Measurements from ENCODE around the gene ZEB1. TPM values are rescaled to one million over a fixed set of nuclear protein-coding genes. Genes with fewer than 3 reads are reported as not detected.

The ZEB1 gene
- total and polyA plus RNA-seq, 10 of the 15 experiments (the other 5 are each of a cell fraction or from before 2014, with no cell fraction given) = 10.4 to 35.6 (median 24.5) TPM

- no peak overlapping the region for H3K9ac ChIP-seq (ENCODE audit: control insufficient read depth, insufficient read depth, low read length)
- ChIA-PET RAD21 (ENCODE audit: unreplicated experiment) (no interaction called here), SMC1A (ENCODE audit: uncharacterized antibody, unreplicated experiment) (interaction anchor here (0.7 kb wide), 1 partner anchor 8 kb away, joined by 3 read pairs; no protein-coding TSS in a partner anchor), CTCF (no interaction called here), POLR2A (no interaction called here)
- H4K20me1 ChIP-seq (ENCODE audit: control insufficient read depth, insufficient read depth) = no peaks in the 10 kb centered on the region
- BruUV-seq (replicated peaks) = no TSS peak
- H3K4me2 ChIP-seq (ENCODE audit: control insufficient read depth, insufficient read depth) = no peak overlapping the region
- H3K4me1 ChIP-seq (ENCODE audit: control insufficient read depth, insufficient read depth, low read length) = no peaks in the 10 kb centered on the region
- FAIRE-seq = no peak
- ATAC-seq = no peak
- peaks cover 2% of the 10 kb centered on the region; the same call in 1 of the 2 replicates for H3K79me2 ChIP-seq (ENCODE audit: control insufficient read depth, insufficient read depth, low read length)
- H3K27me3 ChIP-seq (replicated peaks in 1 of 2; ENCODE audit: control insufficient read depth in 2 of 2, insufficient read depth in 2 of 2, low read length in 1 of 2) = no peaks in the 10 kb centered on the region
- WGBS (ENCODE audit: insufficient coverage, insufficient replicate concordance, low lambda C conversion rate, missing lambda C conversion rate) = 99% methylated on average over 5 of the region's 5 CpGs
- no peak overlapping the region for H3K27ac ChIP-seq (ENCODE audit: control insufficient read depth, insufficient read depth)
- DNase-seq (ENCODE audit: low read depth, low spot score) = no peak
- H2AFZ ChIP-seq (ENCODE audit: control insufficient read depth, low read depth, low read length) = no peak overlapping the region
- H3K36me3 ChIP-seq (ENCODE audit: control insufficient read depth in 2 of 2, insufficient read depth in 2 of 2, low read length in 1 of 2) = peaks cover 13 to 28% of the 10 kb centered on the region in 2 experiments
- peaks cover 22% of the 10 kb centered on the region for H3K9me3 ChIP-seq (replicated peaks; ENCODE audit: control insufficient read depth, insufficient read depth, low read length)
- intact Hi-C loops (cut with micrococcal nuclease; ENCODE audit: unreplicated experiment) (no loop called here), in situ Hi-C loops (cut with MboI) (no loop called here)
- TF ChIP-seq, protein P1, sequence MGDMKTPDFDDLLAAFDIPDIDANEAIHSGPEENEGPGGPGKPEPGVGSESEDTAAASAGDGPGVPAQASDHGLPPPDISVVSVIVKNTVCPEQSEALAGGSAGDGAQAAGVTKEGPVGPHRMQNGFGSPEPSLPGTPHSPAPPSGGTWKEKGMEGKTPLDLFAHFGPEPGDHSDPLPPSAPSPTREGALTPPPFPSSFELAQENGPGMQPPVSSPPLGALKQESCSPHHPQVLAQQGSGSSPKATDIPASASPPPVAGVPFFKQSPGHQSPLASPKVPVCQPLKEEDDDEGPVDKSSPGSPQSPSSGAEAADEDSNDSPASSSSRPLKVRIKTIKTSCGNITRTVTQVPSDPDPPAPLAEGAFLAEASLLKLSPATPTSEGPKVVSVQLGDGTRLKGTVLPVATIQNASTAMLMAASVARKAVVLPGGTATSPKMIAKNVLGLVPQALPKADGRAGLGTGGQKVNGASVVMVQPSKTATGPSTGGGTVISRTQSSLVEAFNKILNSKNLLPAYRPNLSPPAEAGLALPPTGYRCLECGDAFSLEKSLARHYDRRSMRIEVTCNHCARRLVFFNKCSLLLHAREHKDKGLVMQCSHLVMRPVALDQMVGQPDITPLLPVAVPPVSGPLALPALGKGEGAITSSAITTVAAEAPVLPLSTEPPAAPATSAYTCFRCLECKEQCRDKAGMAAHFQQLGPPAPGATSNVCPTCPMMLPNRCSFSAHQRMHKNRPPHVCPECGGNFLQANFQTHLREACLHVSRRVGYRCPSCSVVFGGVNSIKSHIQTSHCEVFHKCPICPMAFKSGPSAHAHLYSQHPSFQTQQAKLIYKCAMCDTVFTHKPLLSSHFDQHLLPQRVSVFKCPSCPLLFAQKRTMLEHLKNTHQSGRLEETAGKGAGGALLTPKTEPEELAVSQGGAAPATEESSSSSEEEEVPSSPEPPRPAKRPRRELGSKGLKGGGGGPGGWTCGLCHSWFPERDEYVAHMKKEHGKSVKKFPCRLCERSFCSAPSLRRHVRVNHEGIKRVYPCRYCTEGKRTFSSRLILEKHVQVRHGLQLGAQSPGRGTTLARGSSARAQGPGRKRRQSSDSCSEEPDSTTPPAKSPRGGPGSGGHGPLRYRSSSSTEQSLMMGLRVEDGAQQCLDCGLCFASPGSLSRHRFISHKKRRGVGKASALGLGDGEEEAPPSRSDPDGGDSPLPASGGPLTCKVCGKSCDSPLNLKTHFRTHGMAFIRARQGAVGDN (IDR thresholded peaks at IDR 0.05) = no peak
- no peak for TF ChIP-seq ETV6 (conservative IDR thresholded peaks at IDR 0.05 in 1 of 2, IDR thresholded peaks at IDR 0.05 in 1 of 2; ENCODE audit: borderline replicate concordance in 1 of 2, low read depth in 1 of 2)
- TF ChIP-seq ZNF217 (IDR thresholded peaks at IDR 0.05) = no peak
- no peak for TF ChIP-seq CREM (IDR thresholded peaks at IDR 0.05; ENCODE audit: low read depth)
- TF ChIP-seq TAF1 (IDR thresholded peaks at IDR 0.05; ENCODE audit: borderline replicate concordance, low read depth, low read length) = no peak
- no peak for TF ChIP-seq IKZF1 (conservative IDR thresholded peaks at IDR 0.05)
- TF ChIP-seq FOXM1 (IDR thresholded peaks at IDR 0.05; ENCODE audit: low read depth, low read length) = no peak
- TF ChIP-seq CEBPZ (IDR thresholded peaks at IDR 0.05; ENCODE audit: low read depth, low read length) = no peak
- no peak for TF ChIP-seq SIX5 (IDR thresholded peaks at IDR 0.05; ENCODE audit: low read depth, low read length, severe bottlenecking)
- TF ChIP-seq BACH1 (IDR thresholded peaks at IDR 0.05; ENCODE audit: borderline replicate concordance) = no peak
- TF ChIP-seq TCF7 (IDR thresholded peaks at IDR 0.05; ENCODE audit: borderline replicate concordance) = no peak
- no peak overlapping the region for H3K4me3 ChIP-seq
Measured at GRCh38 chr10:31508882-31509281, 189.9 kb downstream of the ZEB1 start.
